GM18520 (cell line): ENCODE measurements around the gene DENND1A.
"Not testable (repeated sequence)": the region's sequence is repeated elsewhere in the genome, so short reads cannot be mapped to it uniquely, and the experiment has no call there.

Source experiments
- ATAC-seq: cut with Tn5 transposase; IDR thresholded peaks from one replicate; pipeline ENCODE4 v1.9.1; 2021; ENCODE audit not compliant: unreplicated experiment

The DENND1A gene

DNA sequence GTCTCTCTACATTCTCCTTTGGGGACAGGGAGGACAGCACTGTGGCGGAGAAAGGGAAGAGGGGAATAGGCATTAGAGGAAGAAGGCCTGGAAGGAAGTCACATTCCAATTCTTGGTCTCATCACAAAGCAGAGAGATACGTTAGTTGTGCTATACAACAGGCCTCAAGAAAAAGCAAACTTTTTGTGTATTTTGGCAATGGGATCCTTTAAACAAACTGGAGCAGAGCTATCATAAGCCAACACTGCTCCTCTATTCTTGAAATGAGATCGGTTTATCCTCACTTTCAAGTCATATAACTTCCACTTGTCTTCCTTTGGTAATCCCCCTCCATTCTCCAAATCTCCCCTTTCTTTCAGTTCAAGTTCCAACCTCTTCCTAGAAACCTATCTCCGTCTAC is 6.5 kb downstream of the DENND1A start:
- ATAC-seq: no peak

DNA sequence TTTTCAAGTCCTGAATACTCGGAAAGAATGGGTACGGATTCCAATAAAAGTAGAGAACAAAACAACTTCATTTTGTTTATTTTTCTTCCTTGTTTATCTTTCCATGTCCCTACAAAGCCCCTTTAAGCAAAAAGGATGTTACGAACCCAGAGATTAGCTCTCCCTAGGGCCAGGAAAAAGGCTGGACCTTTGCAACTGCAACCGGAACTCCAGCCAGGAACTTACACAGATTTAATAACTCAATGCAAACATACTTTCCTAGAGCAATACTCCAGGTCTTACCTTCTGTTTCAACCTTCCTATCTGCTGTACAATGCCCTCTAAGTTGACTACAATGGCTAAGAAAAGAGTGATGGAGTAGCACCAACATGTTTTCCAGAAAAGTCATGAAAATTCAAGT is 7.0 kb downstream of the DENND1A start:
- ATAC-seq: no peak

GRCh38 chr9:123922431-123922830 is 7.5 kb downstream of the DENND1A start:
- no peak for ATAC-seq

DNA sequence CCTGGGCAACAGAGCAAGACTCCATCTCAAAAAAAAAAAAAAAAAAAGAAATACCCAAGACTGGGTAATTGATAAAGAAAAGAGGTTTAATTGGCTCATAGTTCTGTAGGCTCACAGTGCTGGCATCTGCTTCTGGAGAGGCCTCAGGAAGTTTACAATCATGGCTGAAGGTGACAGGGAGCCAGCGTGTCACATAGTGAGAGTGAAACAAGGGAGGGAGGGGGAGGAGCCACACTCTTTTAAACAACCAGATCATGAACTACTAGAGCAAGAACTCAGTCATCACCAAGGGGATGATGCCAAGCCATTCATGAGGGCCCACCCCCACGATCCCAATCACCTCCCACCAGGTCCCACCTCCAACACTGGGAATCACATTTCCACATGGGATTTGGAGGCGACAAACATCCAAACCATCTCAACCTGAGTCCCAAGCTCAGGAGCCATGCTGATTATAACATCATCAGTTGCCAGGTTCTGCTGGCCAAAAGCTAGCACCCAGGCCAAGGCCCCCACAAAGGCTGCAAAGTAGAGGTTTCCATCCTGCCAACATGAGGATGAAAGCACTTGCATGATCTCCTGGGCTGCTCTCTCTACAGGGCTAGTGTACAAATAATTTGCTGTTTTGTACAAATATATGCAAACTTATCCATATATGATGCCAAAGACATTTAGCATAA is 15.3 kb downstream of the DENND1A start:
- no peak for ATAC-seq

DNA sequence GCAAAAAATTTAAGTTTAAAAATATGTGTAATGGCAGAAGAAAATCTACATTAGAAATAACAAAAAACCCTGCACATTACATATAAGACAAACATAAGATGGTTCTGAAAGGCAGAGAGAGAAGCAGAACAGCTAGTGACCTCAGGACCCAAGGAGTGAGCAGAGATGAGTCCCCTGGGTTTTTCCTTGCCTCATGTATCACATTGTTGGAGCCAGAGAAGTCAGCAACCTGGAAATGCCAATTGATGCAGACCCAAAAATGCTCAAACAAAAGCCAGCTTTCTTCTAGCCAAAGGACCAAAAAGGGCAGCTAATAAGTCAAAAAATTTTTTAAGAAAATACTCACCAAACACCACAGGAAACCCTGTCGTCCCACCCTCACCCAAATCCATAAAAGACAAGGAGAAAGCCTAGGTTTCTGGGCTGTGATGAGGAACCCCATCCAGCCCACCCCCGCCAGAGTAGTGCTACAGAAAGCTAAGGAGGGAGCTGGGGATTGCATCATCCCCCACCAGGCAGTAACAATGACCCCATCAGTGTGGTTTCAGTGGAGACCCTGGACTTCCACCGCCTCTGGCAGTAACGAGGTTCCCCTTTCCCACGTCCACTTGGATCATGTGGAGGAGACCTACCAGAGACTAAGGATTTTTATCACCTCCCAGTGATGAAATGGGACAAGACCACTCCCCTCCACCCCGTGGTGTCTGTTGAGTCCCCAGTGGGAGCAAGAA is 17.6 kb downstream of the DENND1A start:
- no peak for ATAC-seq

- no peak for ATAC-seq
Measured at GRCh38 chr9:123911024-123911423, 18.9 kb downstream of the DENND1A start.

DNA sequence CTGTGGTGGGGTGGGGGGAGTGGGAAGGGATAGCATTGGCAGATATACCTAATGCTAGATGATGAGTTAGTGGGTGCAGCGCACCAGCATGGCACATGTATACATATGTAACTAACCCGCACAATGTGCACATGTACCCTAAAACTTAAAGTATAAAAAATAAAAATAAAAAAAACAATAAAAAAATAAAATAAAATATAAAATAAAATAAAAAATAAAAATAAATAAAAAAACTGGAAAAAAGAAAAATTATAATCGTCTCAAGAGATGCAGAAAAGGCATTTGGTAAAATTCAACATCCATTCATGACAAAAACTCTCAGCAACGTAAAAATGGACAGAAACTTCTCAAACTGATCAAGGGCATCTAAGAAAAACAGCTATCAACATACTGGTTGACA is 20.7 kb downstream of the DENND1A start:
- not testable (repeated sequence) for ATAC-seq

DNA sequence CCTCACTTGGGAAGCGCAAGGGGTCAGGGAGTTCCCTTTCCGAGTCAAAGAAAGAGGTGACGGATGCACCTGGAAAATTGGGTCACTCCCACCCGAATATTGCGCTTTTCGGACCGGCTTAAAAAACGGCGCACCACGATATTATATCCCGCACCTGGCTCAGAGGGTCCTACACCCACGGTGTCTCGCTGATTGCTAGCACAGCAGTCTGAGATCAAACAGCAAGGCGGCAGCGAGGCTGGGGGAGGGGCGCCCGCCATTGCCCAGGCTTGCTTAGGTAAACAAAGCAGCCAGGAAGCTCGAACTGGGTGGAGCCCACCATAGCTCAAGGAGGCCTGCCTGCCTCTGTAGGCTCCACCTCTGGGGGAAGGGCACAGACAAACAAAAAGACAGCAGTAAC is 26.4 kb downstream of the DENND1A start:
- not testable (repeated sequence) for ATAC-seq

- ATAC-seq: no peak
Measured at GRCh38 chr9:123894822-123895221, 35.1 kb downstream of the DENND1A start.

DNA sequence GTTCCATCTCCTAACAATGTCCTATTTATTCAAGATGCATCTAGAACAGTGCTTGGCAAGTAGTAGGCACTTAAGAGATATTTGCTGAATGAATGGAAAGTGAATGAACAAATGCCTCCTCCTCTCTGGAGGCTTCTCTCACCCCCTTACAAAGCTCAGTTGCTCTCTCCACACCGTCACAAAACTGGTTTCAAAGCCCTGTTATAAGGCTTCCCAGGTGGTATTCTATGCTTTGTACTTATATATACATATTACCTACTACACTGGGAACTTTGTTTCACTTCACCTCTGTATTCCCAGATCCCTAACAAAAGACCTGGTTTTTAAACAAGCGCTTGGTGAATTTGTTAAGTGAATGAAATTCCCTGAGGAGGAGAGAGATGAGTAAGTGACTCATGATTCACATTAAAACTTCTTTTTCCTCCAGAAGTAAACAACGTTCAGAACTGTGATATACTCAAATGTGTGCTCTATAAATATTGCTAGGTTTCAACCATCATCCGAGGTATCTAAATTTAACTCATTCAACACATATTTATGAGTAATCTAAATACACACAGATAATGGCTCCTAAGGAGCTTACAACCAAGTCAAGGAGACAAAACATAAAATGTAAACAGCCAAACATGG is 36.0 kb downstream of the DENND1A start:
- no peak for ATAC-seq

GRCh38 chr9:123893115-123893514 is 36.8 kb downstream of the DENND1A start:
- no peak for ATAC-seq

DNA sequence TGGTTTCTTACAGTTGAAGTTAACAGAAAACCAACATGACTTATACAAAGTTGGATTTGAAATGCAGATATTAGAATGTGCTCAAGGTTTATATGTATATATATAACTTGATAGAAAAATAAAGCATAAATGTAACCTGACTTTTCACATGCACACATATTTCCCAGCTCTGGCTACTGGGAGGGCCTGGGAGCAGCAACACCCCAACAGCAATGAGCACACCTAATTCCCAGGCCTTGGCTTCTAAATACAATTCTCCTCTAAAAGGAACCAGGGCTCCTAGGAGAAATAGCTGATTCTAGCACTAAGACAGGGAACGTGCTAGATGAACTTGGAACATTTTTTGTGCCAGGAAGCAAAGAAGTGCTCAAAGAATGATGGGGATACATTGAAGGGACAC is 42.1 kb downstream of the DENND1A start:
- no peak for ATAC-seq

GRCh38 chr9:123885834-123886233 is 44.1 kb downstream of the DENND1A start:
- not testable (repeated sequence) for ATAC-seq

DNA sequence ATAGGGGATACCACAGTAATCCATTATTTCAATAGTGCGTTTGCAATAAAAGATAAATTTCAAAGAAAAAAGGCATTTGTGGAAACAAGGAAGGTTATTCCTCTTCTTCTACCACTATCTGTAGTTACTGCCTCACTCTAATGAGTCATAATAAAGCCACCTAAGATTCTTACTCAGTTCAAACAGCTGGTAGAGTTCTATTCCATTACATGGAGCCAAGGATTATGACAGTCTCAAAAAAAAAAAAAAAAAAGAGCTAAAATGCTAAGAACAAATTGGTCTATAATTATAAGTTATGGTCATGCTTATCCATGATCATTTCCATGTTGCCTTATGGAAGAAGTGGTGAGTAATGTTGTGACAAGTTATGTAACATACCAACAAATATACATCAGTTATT is 46.3 kb downstream of the DENND1A start:
- no peak for ATAC-seq

- no peak for ATAC-seq
Measured at GRCh38 chr9:123881604-123882003, 48.3 kb downstream of the DENND1A start.

- no peak for ATAC-seq
Measured at GRCh38 chr9:123880420-123880819, 49.5 kb downstream of the DENND1A start.

DNA sequence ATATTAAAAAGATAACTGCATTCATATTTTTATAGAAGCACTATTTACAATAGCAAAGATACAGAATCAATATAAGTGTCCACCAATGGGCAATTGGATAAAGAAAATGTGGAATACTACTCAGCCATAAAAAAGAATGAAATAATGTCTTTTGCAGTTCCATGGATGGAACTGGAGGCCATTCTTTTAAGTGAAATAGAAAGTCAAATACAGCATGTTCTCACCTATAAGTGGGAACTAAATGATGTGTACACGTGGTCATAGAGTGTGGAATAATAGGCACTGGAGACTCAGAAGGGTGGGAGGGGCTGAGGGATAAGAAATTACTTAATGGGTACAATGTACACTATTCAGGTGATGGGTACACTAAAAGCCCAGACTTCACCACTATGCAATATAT is 53.2 kb downstream of the DENND1A start:
- ATAC-seq: no peak

DNA sequence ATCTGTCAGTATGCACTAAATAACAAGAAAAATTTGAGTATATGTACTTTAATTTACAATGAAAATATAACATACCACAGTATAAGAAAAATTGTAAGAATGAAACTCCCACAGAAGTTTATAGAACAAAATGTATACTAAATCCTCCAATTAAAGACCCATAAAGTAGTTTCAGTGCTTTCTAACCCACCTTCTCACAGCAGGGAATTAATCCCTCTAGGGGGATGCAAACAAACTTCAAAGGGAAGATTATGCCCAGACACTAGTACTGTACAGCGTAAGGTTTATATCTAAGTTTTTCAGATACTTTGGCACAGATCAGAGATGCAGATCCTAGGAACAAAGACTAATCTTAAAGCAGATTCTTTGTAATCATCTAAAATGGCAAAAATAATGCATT is 57.2 kb downstream of the DENND1A start:
- ATAC-seq: no peak

DNA sequence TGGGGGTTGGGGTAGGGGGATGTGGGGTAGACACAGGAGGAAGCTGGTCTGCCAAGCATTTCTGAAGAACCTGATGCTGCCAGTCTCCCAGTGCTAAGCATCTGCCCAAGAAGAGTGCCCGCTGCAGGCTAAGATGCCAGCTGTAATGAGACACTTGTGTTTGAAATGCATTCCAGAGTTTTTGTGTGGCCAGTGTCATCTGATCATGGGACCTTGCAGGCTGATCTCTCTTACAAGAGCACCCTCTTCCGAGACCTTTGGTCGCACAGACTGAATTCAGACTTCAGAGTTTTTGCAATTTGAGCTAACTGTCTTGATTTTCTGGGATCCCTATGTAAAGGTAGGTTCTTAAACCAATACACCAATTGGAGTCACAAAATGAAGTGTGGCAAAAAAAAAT is 58.1 kb downstream of the DENND1A start:
- ATAC-seq: no peak

DNA sequence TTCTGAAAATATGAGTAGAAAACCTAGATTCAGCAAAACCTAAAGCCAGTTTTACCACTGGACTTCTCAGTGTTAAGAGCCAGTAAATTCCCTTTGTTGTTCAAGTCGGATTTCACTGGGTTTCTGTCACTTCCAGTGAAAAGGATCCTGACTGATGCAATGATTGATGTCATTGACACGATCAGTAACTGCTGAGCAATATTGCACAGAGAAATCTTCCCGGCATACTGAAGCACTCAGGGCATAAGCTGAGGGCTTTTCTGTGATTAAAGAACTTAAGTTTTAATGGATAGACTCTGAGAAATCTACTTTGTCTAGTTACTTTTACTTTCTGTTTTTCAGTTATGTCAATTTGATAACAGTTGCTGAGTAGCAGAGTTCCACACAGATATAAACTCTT is 61.9 kb downstream of the DENND1A start:
- ATAC-seq: no peak

DNA sequence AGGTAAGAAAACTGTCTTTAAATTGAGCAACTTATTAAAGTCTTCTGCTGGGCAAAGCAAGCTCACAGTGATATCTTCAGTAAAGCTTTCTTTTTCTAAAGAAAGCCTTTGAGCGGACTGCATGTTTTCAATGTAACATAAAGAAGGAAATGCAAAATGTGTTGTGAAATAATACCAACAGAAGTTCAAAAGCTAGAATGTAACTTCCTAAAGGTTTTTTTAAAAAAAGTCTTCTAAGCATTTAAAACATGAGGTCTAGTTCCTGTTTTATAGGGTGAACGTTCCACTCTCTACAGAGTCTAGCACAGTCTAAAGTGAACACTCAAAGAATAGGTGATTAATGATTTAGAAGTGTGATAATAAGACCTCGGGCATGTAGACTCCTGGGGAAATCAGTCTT is 62.9 kb downstream of the DENND1A start:
- no peak for ATAC-seq

DNA sequence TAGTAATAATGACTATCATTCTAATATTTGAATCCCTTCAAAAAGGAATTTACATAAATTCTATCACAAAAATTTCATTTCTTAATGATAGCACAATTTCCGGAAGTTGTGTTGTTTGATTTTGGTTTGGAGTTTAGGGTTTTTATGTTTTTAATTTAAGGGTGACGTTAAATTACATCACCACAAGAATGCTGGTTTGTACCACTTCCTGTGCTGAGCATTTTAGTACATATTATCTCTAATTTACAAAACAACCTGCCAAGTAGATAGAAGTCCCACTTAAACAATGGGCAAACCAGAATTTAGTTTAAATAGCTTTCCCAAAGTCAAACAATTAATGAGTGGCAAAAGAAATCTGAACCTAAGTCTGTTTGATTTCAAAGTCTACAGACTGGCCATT is 63.4 kb downstream of the DENND1A start:
- ATAC-seq: no peak
